BJ (cell line): ENCODE results near the gene CEACAM16. TPM values are rescaled to one million over a fixed set of nuclear protein-coding genes. Genes with fewer than 3 reads are reported as not detected.

Experiments used
- CTCF ChIA-PET: fragments of 350-600 bp; formaldehyde crosslinking; extraction: SDS; loops from one replicate; lab custom pipeline; 2021; ENCODE audit warnings: antibody characterized with exemption, inconsistent platforms; lab: Yijun Ruan, JAX
- POLR2A ChIA-PET: fragments of 300-600 bp; sonication (Branson Sonifier 250); formaldehyde crosslinking; extraction: SDS; loops from one replicate; lab custom pipeline; 2021; ENCODE audit warnings: antibody characterized with exemption; lab: Charles Lee
- DNase-seq: peaks from one replicate; pipeline ENCODE4 v3.0.0-alpha.2; 2011; ENCODE audit warnings: low read depth
- H3K27me3 ChIP-seq: 2 replicates; pipeline ENCODE4 v1.6.0; 2011; ENCODE audit warnings: low read length; ENCODE audit not compliant: control insufficient read depth, insufficient read depth
- H3K36me3 ChIP-seq: 2 replicates; pipeline ENCODE4 v1.5.1; 2011; ENCODE audit warnings: low read length; ENCODE audit not compliant: control insufficient read depth, insufficient read depth
- H3K4me3 ChIP-seq: 2 replicates; pipeline ENCODE4 v1.5.1; 2011; ENCODE audit warnings: low read depth, mild to moderate bottlenecking, control low read depth, low read length
- polyA plus RNA-seq: library from polyadenylated mRNA; depleted of rRNA; stranded (reverse); fragments of >200 nt; gene quantifications from 2 replicates; pipeline ENCODE4 v1.2.3, GENCODE V29; 2011
- TF ChIP-seq, protein P1 (sequence below): IDR thresholded peaks from 2 replicates; pipeline ENCODE4 v1.5.1; 2011; ENCODE audit warnings: low read depth, mild to moderate bottlenecking, control low read depth, inconsistent platforms, low read length, moderate library complexity; ENCODE audit not compliant: insufficient read depth

The CEACAM16 gene
- polyA plus RNA-seq, 1 experiment, result not detected

DNA sequence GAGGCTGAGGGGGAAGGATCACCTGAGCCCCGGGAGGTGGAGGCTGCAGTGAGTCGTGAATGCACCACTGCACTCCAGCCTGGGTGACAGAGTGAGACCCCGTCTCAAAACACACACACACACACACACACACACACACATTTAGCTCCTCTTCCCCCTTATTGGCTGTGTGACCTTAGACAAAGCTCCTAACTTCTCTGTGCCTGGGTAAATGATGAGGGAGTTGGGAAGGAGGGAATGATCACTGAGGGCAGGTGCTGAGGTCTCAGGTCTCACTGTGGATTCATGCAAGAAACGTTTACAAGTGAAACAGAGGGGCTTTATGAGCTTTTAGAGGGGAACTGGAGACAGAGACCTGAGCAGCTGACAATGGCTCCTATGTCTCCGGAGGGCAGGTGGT, 32.7 kb downstream of the CEACAM16 start:
- CTCF ChIA-PET, result interaction anchor here (0.9 to 1.5 kb wide), 2 partner anchors 9 to 39 kb away, joined by 4 read pairs; no protein-coding TSS in a partner anchor
- H3K36me3 ChIP-seq, result no peaks in the 10 kb centered on the region
- DNase-seq, result no peak
- POLR2A ChIA-PET, result no interaction called here
- TF ChIP-seq, protein P1, sequence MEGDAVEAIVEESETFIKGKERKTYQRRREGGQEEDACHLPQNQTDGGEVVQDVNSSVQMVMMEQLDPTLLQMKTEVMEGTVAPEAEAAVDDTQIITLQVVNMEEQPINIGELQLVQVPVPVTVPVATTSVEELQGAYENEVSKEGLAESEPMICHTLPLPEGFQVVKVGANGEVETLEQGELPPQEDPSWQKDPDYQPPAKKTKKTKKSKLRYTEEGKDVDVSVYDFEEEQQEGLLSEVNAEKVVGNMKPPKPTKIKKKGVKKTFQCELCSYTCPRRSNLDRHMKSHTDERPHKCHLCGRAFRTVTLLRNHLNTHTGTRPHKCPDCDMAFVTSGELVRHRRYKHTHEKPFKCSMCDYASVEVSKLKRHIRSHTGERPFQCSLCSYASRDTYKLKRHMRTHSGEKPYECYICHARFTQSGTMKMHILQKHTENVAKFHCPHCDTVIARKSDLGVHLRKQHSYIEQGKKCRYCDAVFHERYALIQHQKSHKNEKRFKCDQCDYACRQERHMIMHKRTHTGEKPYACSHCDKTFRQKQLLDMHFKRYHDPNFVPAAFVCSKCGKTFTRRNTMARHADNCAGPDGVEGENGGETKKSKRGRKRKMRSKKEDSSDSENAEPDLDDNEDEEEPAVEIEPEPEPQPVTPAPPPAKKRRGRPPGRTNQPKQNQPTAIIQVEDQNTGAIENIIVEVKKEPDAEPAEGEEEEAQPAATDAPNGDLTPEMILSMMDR, result no peak
- H3K4me3 ChIP-seq, result no peak overlapping the region
- H3K27me3 ChIP-seq, result peaks cover 2% of the 10 kb centered on the region; the same call in 1 of the 2 replicates

GRCh38 chr19:44732235-44733014, 33.5 kb downstream of the CEACAM16 start:
- ChIA-PET POLR2A (no interaction called here), CTCF (interaction anchor here (0.7 to 2.1 kb wide), 5 partner anchors 8 to 171 kb away, joined by 3 to 13 read pairs (median 4); no protein-coding TSS in a partner anchor)
- TF ChIP-seq, protein P1, result no peak

GRCh38 chr19:44734357-44734756, 35.4 kb downstream of the CEACAM16 start:
- H3K36me3 ChIP-seq, result no peaks in the 10 kb centered on the region
- CTCF ChIA-PET, result interaction anchor here (1.9 kb wide), 1 partner anchor 36 kb away, joined by 4 read pairs; no protein-coding TSS in a partner anchor
- H3K27me3 ChIP-seq, result peaks cover 2% of the 10 kb centered on the region; the same call in 1 of the 2 replicates
- no peak for DNase-seq
- TF ChIP-seq, protein P1, result no peak
- POLR2A ChIA-PET, result no interaction called here
- H3K4me3 ChIP-seq, result no peak overlapping the region

More at GRCh38 chr19:44732235-44733014, 33.5 kb downstream of the CEACAM16 start:
- no peak for DNase-seq
- H3K36me3 ChIP-seq, result no peaks in the 10 kb centered on the region
- no peak overlapping the region for H3K4me3 ChIP-seq
- H3K27me3 ChIP-seq, result peaks cover 2% of the 10 kb centered on the region; the same call in 1 of the 2 replicates

DNA sequence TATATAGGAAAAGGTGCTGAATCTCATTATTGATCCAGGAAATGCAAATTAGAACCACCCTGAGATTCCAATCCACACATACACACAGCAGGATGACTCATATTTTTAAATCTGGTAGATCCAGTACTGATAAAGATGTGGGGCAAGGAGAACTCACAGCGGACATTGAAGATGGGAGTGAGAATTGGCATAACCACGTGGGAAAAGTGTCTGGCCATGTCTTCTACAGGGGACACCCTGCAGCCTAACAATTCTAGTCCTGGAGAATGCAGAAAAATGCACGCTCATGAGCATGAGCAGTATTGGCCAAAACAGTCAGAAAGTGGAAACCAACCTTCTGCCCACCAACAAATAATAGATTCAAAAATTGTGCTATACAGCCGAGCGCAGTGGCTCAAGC, 36.1 kb downstream of the CEACAM16 start:
- DNase-seq, result no peak
- peaks cover 2% of the 10 kb centered on the region; the same call in 1 of the 2 replicates for H3K27me3 ChIP-seq
- ChIA-PET CTCF (no interaction called here), POLR2A (no interaction called here)
- no peak overlapping the region for H3K4me3 ChIP-seq
- TF ChIP-seq, protein P1, result no peak
- no peaks in the 10 kb centered on the region for H3K36me3 ChIP-seq
